Fibroblast of upper back skin (primary cell): Measurements from ENCODE around the gene KEL.

Source experiments
- DNase-seq: peaks from one replicate; pipeline ENCODE4 v3.0.0-alpha.2; 2013

Gene KEL

GRCh38 chr7:142896741-142897379 is 65.3 kb downstream of the KEL start:
- DNase-seq, result no peak

GRCh38 chr7:142896151-142896550 is 66.0 kb downstream of the KEL start:
- no peak for DNase-seq

- no peak for DNase-seq
Measured at GRCh38 chr7:142894985-142895593, 67.1 kb downstream of the KEL start.

GRCh38 chr7:142894112-142894984 is 67.8 kb downstream of the KEL start:
- DNase-seq, result no peak

GRCh38 chr7:142892951-142893350 is 69.2 kb downstream of the KEL start:
- no peak for DNase-seq

- no peak for DNase-seq
Measured at GRCh38 chr7:142891490-142892082, 70.6 kb downstream of the KEL start.
